Muscle of arm (tissue), 14 donors: Measurements from ENCODE around the gene GAPDH. TPM values are rescaled to one million over a fixed set of nuclear protein-coding genes. Genes with fewer than 3 reads are reported as not detected.
"Not testable (repeated sequence)": the region's sequence is repeated elsewhere in the genome, so short reads cannot be mapped to it uniquely, and the experiment has no call there.

Experiments used
- DNase-seq: peaks from one replicate; pipeline ENCODE4 v3.0.0-alpha.2; 2013
- long read RNA-seq, 11 donors: transcript quantifications; one replicate each; lab custom pipeline, GENCODE V29; 2026
- polyA plus RNA-seq, 12 donors: library from polyadenylated mRNA; unstranded; fragments of 120-200 nt; gene quantifications; one replicate each; pipeline ENCODE4 v1.2.1, GENCODE V29; 2013; ENCODE audit not compliant: insufficient read length in 12 of 12

GAPDH gene
- 1,000 to 10,000 TPM in 11 of 12 donors, 100 to 1,000 TPM in 1; 984 to 5,913 (median 3,885) TPM for polyA plus RNA-seq
- long read RNA-seq, donor 1, transcript GAPDH-201 (9 exons, 1,875 nt) = major isoform, 919 of 2,194 reads
- long read RNA-seq, donor 1, transcript GAPDH-204 (8 exons, 1,256 nt) = minor isoform, 48 of 2,194 reads
- long read RNA-seq, donor 1, partial matches to known transcripts = 1,200 of 2,194 reads
- long read RNA-seq, donor 1, other reads (novel, unspliced or antisense) = 24 of 2,194 reads
- long read RNA-seq, donor 2, transcript GAPDH-204 (8 exons, 1,256 nt) = minor isoform, 215 of 7,211 reads
- long read RNA-seq, donor 2, transcript GAPDH-210 (2 exons, 390 nt) = minor isoform, 9 of 7,211 reads
- long read RNA-seq, donor 2, transcript GAPDH-201 (9 exons, 1,875 nt) = major isoform, 4,100 of 7,211 reads
- long read RNA-seq, donor 2, transcript GAPDH-205 (9 exons, 1,348 nt) = minor isoform, 6 of 7,211 reads
- long read RNA-seq, donor 2, partial matches to known transcripts = 2,571 of 7,211 reads
- long read RNA-seq, donor 2, other reads (novel, unspliced or antisense) = 304 of 7,211 reads
- long read RNA-seq, donor 3, transcript GAPDH-201 (9 exons, 1,875 nt) = major isoform, 1,255 of 2,335 reads
- long read RNA-seq, donor 3, transcript GAPDH-210 (2 exons, 390 nt) = minor isoform, 6 of 2,335 reads
- long read RNA-seq, donor 3, transcript GAPDH-204 (8 exons, 1,256 nt) = minor isoform, 50 of 2,335 reads
- long read RNA-seq, donor 3, partial matches to known transcripts = 935 of 2,335 reads
- long read RNA-seq, donor 3, other reads (novel, unspliced or antisense) = 86 of 2,335 reads
- long read RNA-seq, donor 4, transcript GAPDH-201 (9 exons, 1,875 nt) = major isoform, 1,186 of 2,439 reads
- long read RNA-seq, donor 4, transcript GAPDH-204 (8 exons, 1,256 nt) = minor isoform, 47 of 2,439 reads
- long read RNA-seq, donor 4, partial matches to known transcripts = 1,109 of 2,439 reads
- long read RNA-seq, donor 4, other reads (novel, unspliced or antisense) = 91 of 2,439 reads
- long read RNA-seq, donor 5 = 0 reads
- long read RNA-seq, donor 6, transcript GAPDH-201 (9 exons, 1,875 nt) = major isoform, 1,342 of 2,492 reads
- long read RNA-seq, donor 6, transcript GAPDH-204 (8 exons, 1,256 nt) = minor isoform, 46 of 2,492 reads
- long read RNA-seq, donor 6, partial matches to known transcripts = 1,019 of 2,492 reads
- long read RNA-seq, donor 6, other reads (novel, unspliced or antisense) = 76 of 2,492 reads
- long read RNA-seq, donor 7, transcript GAPDH-204 (8 exons, 1,256 nt) = minor isoform, 44 of 2,340 reads
- long read RNA-seq, donor 7, transcript GAPDH-201 (9 exons, 1,875 nt) = major isoform, 1,192 of 2,340 reads
- long read RNA-seq, donor 7, partial matches to known transcripts = 996 of 2,340 reads
- long read RNA-seq, donor 7, other reads (novel, unspliced or antisense) = 100 of 2,340 reads
- long read RNA-seq, donor 8, transcript GAPDH-205 (9 exons, 1,348 nt) = minor isoform, 7 of 6,549 reads
- long read RNA-seq, donor 8, transcript GAPDH-201 (9 exons, 1,875 nt) = major isoform, 3,429 of 6,549 reads
- long read RNA-seq, donor 8, transcript GAPDH-204 (8 exons, 1,256 nt) = minor isoform, 159 of 6,549 reads
- long read RNA-seq, donor 8, transcript GAPDH-210 (2 exons, 390 nt) = minor isoform, 6 of 6,549 reads
- long read RNA-seq, donor 8, partial matches to known transcripts = 2,633 of 6,549 reads
- long read RNA-seq, donor 8, other reads (novel, unspliced or antisense) = 310 of 6,549 reads
- long read RNA-seq, donor 9, transcript GAPDH-201 (9 exons, 1,875 nt) = major isoform, 938 of 2,131 reads
- long read RNA-seq, donor 9, transcript GAPDH-204 (8 exons, 1,256 nt) = minor isoform, 54 of 2,131 reads
- long read RNA-seq, donor 9, partial matches to known transcripts = 1,087 of 2,131 reads
- long read RNA-seq, donor 9, other reads (novel, unspliced or antisense) = 46 of 2,131 reads
- long read RNA-seq, donor 10, transcript GAPDH-210 (2 exons, 390 nt) = minor isoform, 7 of 5,902 reads
- long read RNA-seq, donor 10, transcript GAPDH-204 (8 exons, 1,256 nt) = minor isoform, 187 of 5,902 reads
- long read RNA-seq, donor 10, transcript GAPDH-205 (9 exons, 1,348 nt) = minor isoform, 5 of 5,902 reads
- long read RNA-seq, donor 10, transcript GAPDH-201 (9 exons, 1,875 nt) = major isoform, 3,404 of 5,902 reads
- long read RNA-seq, donor 10, partial matches to known transcripts = 2,086 of 5,902 reads
- long read RNA-seq, donor 10, other reads (novel, unspliced or antisense) = 208 of 5,902 reads
- long read RNA-seq, donor 11, transcript GAPDH-204 (8 exons, 1,256 nt) = minor isoform, 77 of 3,646 reads
- long read RNA-seq, donor 11, transcript GAPDH-210 (2 exons, 390 nt) = minor isoform, 8 of 3,646 reads
- long read RNA-seq, donor 11, transcript GAPDH-201 (9 exons, 1,875 nt) = major isoform, 1,937 of 3,646 reads
- long read RNA-seq, donor 11, partial matches to known transcripts = 1,477 of 3,646 reads
- long read RNA-seq, donor 11, other reads (novel, unspliced or antisense) = 146 of 3,646 reads

- DNase-seq = peak; percentile 96
These were observed at the start of gene GAPDH for GRCh38 chr12:6533923-6534694. Gene GAPDH, plus strand, starts transcription at chr12:6534517. Its CDS starts 316 bp downstream, at chr12:6534833.

GRCh38 chr12:6488240-6488639 lies 46.1 kb upstream of the GAPDH start:
- DNase-seq = no peak

- no peak for DNase-seq
These were observed 44.9 kb upstream of the GAPDH start for GRCh38 chr12:6489449-6489848.

- DNase-seq = not testable (repeated sequence)
These were observed 43.6 kb upstream of the GAPDH start for GRCh38 chr12:6490673-6491072.

- peak; percentile 97 for DNase-seq
These were observed 41.4 kb upstream of the GAPDH start, which contains the start of gene MRPL51 for GRCh38 chr12:6492838-6493496. Gene MRPL51, minus strand, starts transcription at chr12:6493262. Its CDS starts 126 bp downstream, at chr12:6493136.

GRCh38 chr12:6493497-6494257 lies 40.6 kb upstream of the GAPDH start, which contains the start of gene NCAPD2:
Gene NCAPD2, plus strand, starts transcription at chr12:6494102. Its CDS starts 997 bp downstream, at chr12:6495099.
- peak; percentile 95 for DNase-seq

GRCh38 chr12:6494258-6494743 lies 40.0 kb upstream of the GAPDH start:
- DNase-seq = no peak

GRCh38 chr12:6494968-6495367 lies 39.3 kb upstream of the GAPDH start:
- no peak for DNase-seq

- not testable (repeated sequence) for DNase-seq
These were observed 37.0 kb upstream of the GAPDH start for GRCh38 chr12:6497291-6497690.

GRCh38 chr12:6500466-6500865 lies 33.9 kb upstream of the GAPDH start:
- no peak for DNase-seq

GRCh38 chr12:6507102-6507998 lies 27.0 kb upstream of the GAPDH start:
- no peak for DNase-seq

GRCh38 chr12:6508087-6508486 lies 26.2 kb upstream of the GAPDH start:
- DNase-seq = no peak

- DNase-seq = no peak
These were observed 14.1 kb upstream of the GAPDH start for GRCh38 chr12:6520186-6520585.

- DNase-seq = no peak
These were observed 12.1 kb upstream of the GAPDH start for GRCh38 chr12:6522193-6522592.

GRCh38 chr12:6523708-6524107 lies 10.6 kb upstream of the GAPDH start:
- DNase-seq = no peak
